Measurements from ENCODE around the gene GYS2. TPM values are rescaled to one million over a fixed set of nuclear protein-coding genes. Genes with fewer than 3 reads are reported as not detected.
"Not testable (repeated sequence)": the region's sequence is repeated elsewhere in the genome, so short reads cannot be mapped to it uniquely, and the experiment has no call there.

GYS2 gene
- total and polyA plus RNA-seq, 2 of the 4 experiments (the other 2 are of a cell fraction) = not detected

- CTCF ChIA-PET; H3K9me3 ChIP-seq (ENCODE audit: control insufficient read depth, insufficient read depth, low read length); H2BK15ac ChIP-seq (ENCODE audit: low read depth, low read length); H3K23ac ChIP-seq (ENCODE audit: low read depth, low read length); H3K9ac ChIP-seq (ENCODE audit: low read depth, low read length); H3K4me2 ChIP-seq (ENCODE audit: low read depth, low read length); H4K91ac ChIP-seq (ENCODE audit: insufficient read depth, low read depth, low read length); H2AK5ac ChIP-seq (ENCODE audit: low read depth, low read length); H2AK9ac ChIP-seq (replicated peaks; ENCODE audit: low read depth, low read length, poor library complexity); H4K5ac ChIP-seq (ENCODE audit: low read depth, low read length); H2BK120ac ChIP-seq (ENCODE audit: low read depth, low read length); H3K56ac ChIP-seq (ENCODE audit: extremely low read depth, insufficient read depth, low read length); H3K79me1 ChIP-seq (ENCODE audit: low read depth in 1 of 2, low read length in 2 of 2); H4K20me1 ChIP-seq (ENCODE audit: insufficient read depth, low read length); H4K8ac ChIP-seq (ENCODE audit: low read depth in 2 of 2, low read length in 2 of 2); intact Hi-C loops (cut with micrococcal nuclease); H3K4me3 ChIP-seq (ENCODE audit: insufficient read depth, low read depth, low read length); H3K4me1 ChIP-seq (ENCODE audit: control insufficient read depth, insufficient read depth, low read length); ATAC-seq (ENCODE audit: low read depth); H2BK5ac ChIP-seq (ENCODE audit: low read depth, low read length, poor library complexity, severe bottlenecking); H3K27me3 ChIP-seq (ENCODE audit: control insufficient read depth, insufficient read depth, low read length); H3K27ac ChIP-seq (ENCODE audit: insufficient read depth, low read length); dilution Hi-C loops (cut with HindIII; ENCODE audit: low sequenced_read_pairs, unreplicated experiment); DNase-seq; H3K4ac ChIP-seq (ENCODE audit: low read depth, low read length); H2BK20ac ChIP-seq (ENCODE audit: low read depth, low read length); POLR2A ChIA-PET (ENCODE audit: unreplicated experiment); H3K9me1 ChIP-seq (ENCODE audit: insufficient read depth, low read length); BruUV-seq (replicated peaks); H3K36me3 ChIP-seq (ENCODE audit: control insufficient read depth, insufficient read depth, low read length); H2AFZ ChIP-seq (replicated peaks; ENCODE audit: low read length, poor library complexity); H3K14ac ChIP-seq (replicated peaks; ENCODE audit: low read depth, low read length); H3K18ac ChIP-seq (ENCODE audit: low read depth, low read length); in situ Hi-C loops (cut with MboI; ENCODE audit: low sequenced_read_pairs): not testable (repeated sequence)
Measured at GRCh38 chr12:21595356-21595755, 9.3 kb downstream of the GYS2 start.

Data from IMR-90 (cell line).